A673 (cell line): ENCODE results near the gene SPAG7. TPM values are rescaled to one million over a fixed set of nuclear protein-coding genes. Genes with fewer than 3 reads are reported as not detected.

Source experiments
- BruUV-seq: library from RNA; stranded (reverse); fragments of 400-500 nt; replicated peaks from 2 replicates; lab custom pipeline; 2021; lab: Mats Ljungman, UMichigan
- CTCF ChIA-PET: fragments of 300-600 bp; sonication (Branson Sonifier 250); formaldehyde crosslinking; loops from one replicate; lab custom pipeline; 2022; ENCODE audit warnings: antibody characterized with exemption; lab: Charles Lee
- POLR2A ChIA-PET: fragments of 300-600 bp; sonication (Branson Sonifier 250); formaldehyde crosslinking; loops from one replicate; lab custom pipeline; 2022; ENCODE audit warnings: antibody characterized with exemption; ENCODE audit not compliant: low non-redundant PET; lab: Charles Lee
- DNase-seq: peaks from one replicate; pipeline ENCODE4 v3.0.0-alpha.2; 2015; ENCODE audit warnings: low spot score
- H3K27ac ChIP-seq: fragments of 200-600 bp; sonication (generic); 2 replicates; pipeline ENCODE4 v1.5.1; 2016; ENCODE audit warnings: mixed run types, low read depth, mild to moderate bottlenecking, mixed read lengths, antibody characterized with exemption, low read length; ENCODE audit not compliant: poor library complexity, severe bottlenecking
- H3K27me3 ChIP-seq: fragments of 200-600 bp; sonication (generic); replicated peaks from 2 replicates; pipeline ENCODE4 v1.6.1; 2017; ENCODE audit warnings: mixed run types, low read depth, mild to moderate bottlenecking, mixed read lengths, antibody characterized with exemption, low read length; ENCODE audit not compliant: insufficient read depth, poor library complexity
- H3K36me3 ChIP-seq: fragments of 200-600 bp; sonication (generic); 2 replicates; pipeline ENCODE4 v1.6.1; 2016; ENCODE audit warnings: mixed run types, mild to moderate bottlenecking, mixed read lengths, antibody characterized with exemption, low read length; ENCODE audit not compliant: insufficient read depth, poor library complexity, severe bottlenecking
- H3K4me1 ChIP-seq: fragments of 200-600 bp; sonication (generic); 2 replicates; pipeline ENCODE4 v1.6.1; 2017; ENCODE audit warnings: mixed run types, mild to moderate bottlenecking, mixed read lengths, antibody characterized with exemption, low read length; ENCODE audit not compliant: insufficient read depth, poor library complexity, severe bottlenecking
- H3K4me3 ChIP-seq: fragments of 200-600 bp; sonication (generic); 2 replicates; pipeline ENCODE4 v1.5.1; 2016; ENCODE audit warnings: low read depth, mixed run types, mild to moderate bottlenecking, mixed read lengths, low read length; ENCODE audit not compliant: poor library complexity, severe bottlenecking
- H3K9me3 ChIP-seq: fragments of 200-600 bp; sonication (generic); 2 replicates; pipeline ENCODE4 v1.6.1; 2016; ENCODE audit warnings: mixed run types, low read depth, mild to moderate bottlenecking, mixed read lengths, antibody characterized with exemption, low read length; ENCODE audit not compliant: poor library complexity, severe bottlenecking
- CTCF ChIP-seq: fragments of 300-800, 200-600 bp; sonication (generic); conservative IDR thresholded peaks from 2 replicates; pipeline ENCODE4 v1.5.1; 2017; ENCODE audit warnings: low read depth, mild to moderate bottlenecking, antibody characterized with exemption, low read length, moderate library complexity, mixed read lengths
- EZH2 ChIP-seq: fragments of 200-600 bp; sonication (generic); IDR thresholded peaks from 2 replicates; pipeline ENCODE4 v1.6.1; 2017; ENCODE audit warnings: borderline replicate concordance, low read depth, mild to moderate bottlenecking, mixed read lengths, antibody characterized with exemption, low read length; ENCODE audit not compliant: poor library complexity, severe bottlenecking
- intact Hi-C: fragments of 100-400 bp; cut with micrococcal nuclease; formaldehyde crosslinking; loops from one replicate; pipeline ENCODE4 v1.10.0; 2022; ENCODE audit not compliant: unreplicated experiment
- total RNA-seq: library from RNA; stranded (reverse); gene quantifications from 2 replicates; pipeline ENCODE4 v1.2.3, GENCODE V29; 2021

The SPAG7 gene
- total RNA-seq, 1 experiment from 2014 or later = 74.8 TPM

GRCh38 chr17:4950075-4950745 lies 17.4 kb downstream of the SPAG7 start:
- Histone ChIP-seq H3K4me1 (peaks cover 25% of the 10 kb centered on the region), H3K9me3 (no peaks in the 10 kb centered on the region), H3K27ac (peak overlapping the region; percentile 99), H3K27me3 (no peaks in the 10 kb centered on the region), H3K4me3 (peak overlapping the region; percentile 100), H3K36me3 (peaks cover 18% of the 10 kb centered on the region)
- ChIA-PET CTCF (no interaction called here), POLR2A (no interaction called here)
- intact Hi-C loops = no loop called here
- no peak for DNase-seq
- BruUV-seq = no TSS peak
- no peak for TF ChIP-seq CTCF
- TF ChIP-seq EZH2 = no peak

GRCh38 chr17:4949321-4950074 lies 18.1 kb downstream of the SPAG7 start:
- ChIA-PET POLR2A (no interaction called here), CTCF (no interaction called here)
- TF ChIP-seq EZH2 (no peak), CTCF (no peak)
- peaks cover 26% of the 10 kb centered on the region for H3K36me3 ChIP-seq
- BruUV-seq = no TSS peak
- peaks cover 33% of the 10 kb centered on the region for H3K4me1 ChIP-seq
- intact Hi-C loops = loop anchor here (2.0 kb wide), 1 partner anchor 17 kb away; the partner anchor contains the start of gene SPAG7
- no peaks in the 10 kb centered on the region for H3K27me3 ChIP-seq
- peak; percentile 67 for DNase-seq
- H3K27ac ChIP-seq = peak overlapping the region; percentile 99
- peak overlapping the region; percentile 100 for H3K4me3 ChIP-seq
- H3K9me3 ChIP-seq = no peaks in the 10 kb centered on the region

- peak; percentile 93 for DNase-seq
- Histone ChIP-seq H3K9me3 (no peaks in the 10 kb centered on the region), H3K36me3 (peaks cover 30% of the 10 kb centered on the region), H3K4me3 (peak overlapping the region; percentile 100), H3K4me1 (peaks cover 36% of the 10 kb centered on the region), H3K27ac (peak overlapping the region; percentile 99), H3K27me3 (no peaks in the 10 kb centered on the region)
- POLR2A ChIA-PET = interaction anchor here (0.6 kb wide), 1 partner anchor 110 kb away, joined by 3 read pairs; no protein-coding TSS in a partner anchor
- intact Hi-C loops = loop anchor here (2.0 kb wide), 1 partner anchor 18 kb away; the partner anchor contains the start of gene SPAG7
- BruUV-seq = no TSS peak
- TF ChIP-seq CTCF = no peak
- no peak for TF ChIP-seq EZH2
- CTCF ChIA-PET = interaction anchor here (0.5 to 1.0 kb wide), 2 partner anchors 9 to 528 kb away, joined by 4 to 6 read pairs; partner anchors contain the start of gene RNF167
Measured at GRCh38 chr17:4948931-4949320, 18.7 kb downstream of the SPAG7 start.
